ENCODE measurements around the gene SDK1. TPM values are rescaled to one million over a fixed set of nuclear protein-coding genes. Genes with fewer than 3 reads are reported as not detected.

The SDK1 gene
- total RNA-seq, 1 donor: 0.36 TPM

DNA sequence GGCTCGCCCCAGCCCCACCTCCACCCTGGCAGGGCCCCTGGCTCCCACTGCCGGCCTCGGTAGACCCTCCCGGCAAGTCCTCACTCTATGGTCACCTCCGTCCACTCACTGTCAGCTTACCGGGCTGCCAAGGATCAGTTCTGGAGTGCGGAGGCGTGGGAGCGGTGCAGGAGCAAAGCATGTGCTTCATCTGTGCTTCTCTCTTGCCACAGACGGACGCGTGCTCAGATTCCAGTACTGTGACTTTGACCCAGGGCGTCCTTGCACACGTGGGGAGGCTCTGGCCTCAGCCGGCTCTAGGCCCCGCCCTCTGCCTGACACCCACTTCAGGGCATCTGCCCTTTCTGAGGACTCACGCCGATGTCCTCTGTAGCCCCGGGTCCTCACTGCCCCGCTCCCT, 833.6 kb downstream of the SDK1 start:
- H3K36me3 ChIP-seq (ENCODE audit: insufficient read depth, low read length): no peaks in the 10 kb centered on the region
- no peaks in the 10 kb centered on the region for H3K79me2 ChIP-seq (ENCODE audit: insufficient read depth, low read length)
- no peak overlapping the region for H3K4me2 ChIP-seq (ENCODE audit: insufficient read depth, low read length)
- no peak overlapping the region for H2AFZ ChIP-seq (ENCODE audit: low read length)
- no peak overlapping the region for H3K27ac ChIP-seq (ENCODE audit: low read depth, low read length)
- H3K4me1 ChIP-seq (ENCODE audit: insufficient read depth, low read length): no peaks in the 10 kb centered on the region
- no peak for DNase-seq (ENCODE audit: insufficient read length, low spot score, missing footprints)
- no peak overlapping the region for H3K4me3 ChIP-seq (ENCODE audit: insufficient read depth, low read length)
- no peaks in the 10 kb centered on the region for H3K27me3 ChIP-seq (ENCODE audit: insufficient read depth, low read length)
- no peaks in the 10 kb centered on the region for H4K20me1 ChIP-seq (ENCODE audit: insufficient read depth, low read length)
- TF ChIP-seq, protein P1, sequence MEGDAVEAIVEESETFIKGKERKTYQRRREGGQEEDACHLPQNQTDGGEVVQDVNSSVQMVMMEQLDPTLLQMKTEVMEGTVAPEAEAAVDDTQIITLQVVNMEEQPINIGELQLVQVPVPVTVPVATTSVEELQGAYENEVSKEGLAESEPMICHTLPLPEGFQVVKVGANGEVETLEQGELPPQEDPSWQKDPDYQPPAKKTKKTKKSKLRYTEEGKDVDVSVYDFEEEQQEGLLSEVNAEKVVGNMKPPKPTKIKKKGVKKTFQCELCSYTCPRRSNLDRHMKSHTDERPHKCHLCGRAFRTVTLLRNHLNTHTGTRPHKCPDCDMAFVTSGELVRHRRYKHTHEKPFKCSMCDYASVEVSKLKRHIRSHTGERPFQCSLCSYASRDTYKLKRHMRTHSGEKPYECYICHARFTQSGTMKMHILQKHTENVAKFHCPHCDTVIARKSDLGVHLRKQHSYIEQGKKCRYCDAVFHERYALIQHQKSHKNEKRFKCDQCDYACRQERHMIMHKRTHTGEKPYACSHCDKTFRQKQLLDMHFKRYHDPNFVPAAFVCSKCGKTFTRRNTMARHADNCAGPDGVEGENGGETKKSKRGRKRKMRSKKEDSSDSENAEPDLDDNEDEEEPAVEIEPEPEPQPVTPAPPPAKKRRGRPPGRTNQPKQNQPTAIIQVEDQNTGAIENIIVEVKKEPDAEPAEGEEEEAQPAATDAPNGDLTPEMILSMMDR (IDR thresholded peaks at IDR 0.05; ENCODE audit: extremely low read depth, low read depth, low read length): no peak
- no peaks in the 10 kb centered on the region for H3K9me3 ChIP-seq (ENCODE audit: low read depth, low read length)

DNA sequence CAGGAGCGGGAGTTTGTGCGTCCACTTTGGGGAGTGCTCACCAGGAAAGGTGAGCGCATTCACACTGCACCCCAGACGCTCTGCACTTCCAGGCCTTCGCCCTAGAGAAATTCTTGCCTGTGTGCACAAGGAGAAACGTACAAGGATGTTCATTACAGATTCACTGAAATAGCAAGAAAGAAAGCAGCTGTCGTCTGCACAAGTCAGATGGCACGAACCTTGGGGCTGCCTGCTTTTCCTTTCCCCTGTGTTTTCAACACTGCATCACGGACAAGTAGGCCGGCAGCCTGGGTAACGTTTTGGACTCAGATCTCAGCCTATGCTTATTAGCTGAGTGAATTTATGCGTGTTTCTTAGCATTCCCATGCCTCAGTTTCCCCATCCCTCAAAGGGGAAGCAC, 834.2 kb downstream of the SDK1 start:
- Histone ChIP-seq H3K4me1 (ENCODE audit: insufficient read depth, low read length) (no peaks in the 10 kb centered on the region), H3K9me3 (ENCODE audit: low read depth, low read length) (no peaks in the 10 kb centered on the region), H2AFZ (ENCODE audit: low read length) (no peak overlapping the region), H3K4me3 (ENCODE audit: insufficient read depth, low read length) (no peak overlapping the region), H3K79me2 (ENCODE audit: insufficient read depth, low read length) (no peaks in the 10 kb centered on the region), H3K4me2 (ENCODE audit: insufficient read depth, low read length) (no peak overlapping the region), H3K27ac (ENCODE audit: low read depth, low read length) (no peak overlapping the region), H4K20me1 (ENCODE audit: insufficient read depth, low read length) (no peaks in the 10 kb centered on the region), H3K36me3 (ENCODE audit: insufficient read depth, low read length) (no peaks in the 10 kb centered on the region), H3K27me3 (ENCODE audit: insufficient read depth, low read length) (no peaks in the 10 kb centered on the region)
- TF ChIP-seq, protein P1 (IDR thresholded peaks at IDR 0.05; ENCODE audit: extremely low read depth, low read depth, low read length): no peak
- no peak for DNase-seq (ENCODE audit: insufficient read length, low spot score, missing footprints)

DNA sequence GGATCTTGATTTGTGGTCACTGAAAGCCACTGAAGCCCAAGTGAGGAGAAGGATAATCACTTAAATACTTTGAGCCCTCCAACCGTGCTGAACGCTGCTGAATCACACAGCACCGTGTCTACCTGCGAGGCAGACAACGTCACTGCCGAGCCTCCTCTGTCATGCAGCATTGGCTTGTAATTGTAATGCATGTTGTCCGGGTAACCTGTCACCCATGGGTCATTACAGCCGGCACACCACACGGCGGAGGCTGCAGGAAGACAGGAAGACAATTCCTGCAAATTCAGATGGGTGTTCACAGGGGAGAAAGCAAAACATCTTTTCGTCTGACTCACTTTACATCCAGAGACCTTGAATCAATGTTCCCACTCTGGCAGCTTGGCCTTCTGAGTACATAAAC, 835.0 kb downstream of the SDK1 start:
- Histone ChIP-seq H3K79me2 (ENCODE audit: insufficient read depth, low read length) (no peaks in the 10 kb centered on the region), H3K4me3 (ENCODE audit: insufficient read depth, low read length) (no peak overlapping the region), H3K4me1 (ENCODE audit: insufficient read depth, low read length) (no peaks in the 10 kb centered on the region), H3K4me2 (ENCODE audit: insufficient read depth, low read length) (no peak overlapping the region), H2AFZ (ENCODE audit: low read length) (no peak overlapping the region), H3K9me3 (ENCODE audit: low read depth, low read length) (no peaks in the 10 kb centered on the region), H3K36me3 (ENCODE audit: insufficient read depth, low read length) (no peaks in the 10 kb centered on the region), H4K20me1 (ENCODE audit: insufficient read depth, low read length) (no peaks in the 10 kb centered on the region), H3K27me3 (ENCODE audit: insufficient read depth, low read length) (no peaks in the 10 kb centered on the region), H3K27ac (ENCODE audit: low read depth, low read length) (no peak overlapping the region)
- DNase-seq (ENCODE audit: insufficient read length, low spot score, missing footprints): no peak
- TF ChIP-seq, protein P1 (IDR thresholded peaks at IDR 0.05; ENCODE audit: extremely low read depth, low read depth, low read length): no peak

DNA sequence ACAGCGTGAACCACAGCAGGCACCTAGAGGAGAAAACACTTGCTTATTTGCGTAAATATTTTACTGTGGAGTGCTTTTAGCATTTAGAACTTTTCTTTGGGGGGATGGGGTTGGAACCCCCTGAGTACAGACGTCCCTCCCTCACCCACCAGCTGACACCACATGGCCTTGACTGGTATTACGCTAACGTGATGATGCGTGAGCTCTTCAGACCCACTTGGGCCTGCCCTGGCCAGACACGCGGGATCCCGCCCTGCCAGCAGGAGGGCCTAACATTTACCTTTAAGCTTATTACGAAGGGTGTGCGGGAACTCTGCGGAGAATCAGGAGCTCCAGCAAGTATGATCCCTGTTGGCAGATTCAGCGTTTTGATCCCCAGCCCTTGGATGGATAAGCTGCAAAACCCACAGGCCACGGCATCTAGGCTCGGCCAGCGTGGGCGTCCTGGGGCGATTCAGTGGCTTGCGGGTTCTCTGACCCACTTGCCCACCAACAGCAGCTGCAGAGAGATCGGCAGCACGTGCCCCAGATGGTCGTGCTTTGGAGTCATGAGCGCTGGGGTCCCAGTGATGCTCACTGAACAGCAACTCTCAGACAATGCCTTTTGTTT, 835.6 kb downstream of the SDK1 start:
- no peak for DNase-seq (ENCODE audit: insufficient read length, low spot score, missing footprints)
- TF ChIP-seq, protein P1 (IDR thresholded peaks at IDR 0.05; ENCODE audit: extremely low read depth, low read depth, low read length): no peak
- Histone ChIP-seq H3K27ac (ENCODE audit: low read depth, low read length) (no peak overlapping the region), H3K79me2 (ENCODE audit: insufficient read depth, low read length) (no peaks in the 10 kb centered on the region), H2AFZ (ENCODE audit: low read length) (no peak overlapping the region), H3K36me3 (ENCODE audit: insufficient read depth, low read length) (no peaks in the 10 kb centered on the region), H4K20me1 (ENCODE audit: insufficient read depth, low read length) (no peaks in the 10 kb centered on the region), H3K4me1 (ENCODE audit: insufficient read depth, low read length) (no peaks in the 10 kb centered on the region), H3K4me3 (ENCODE audit: insufficient read depth, low read length) (no peak overlapping the region), H3K9me3 (ENCODE audit: low read depth, low read length) (no peaks in the 10 kb centered on the region), H3K4me2 (ENCODE audit: insufficient read depth, low read length) (no peak overlapping the region), H3K27me3 (ENCODE audit: insufficient read depth, low read length) (no peaks in the 10 kb centered on the region)

Measured in osteoblast (primary cell).